ENCODE measurements around the gene GGA2. TPM values are rescaled to one million over a fixed set of nuclear protein-coding genes. Genes with fewer than 3 reads are reported as not detected.
"Not testable (repeated sequence)": the region's sequence is repeated elsewhere in the genome, so short reads cannot be mapped to it uniquely, and the experiment has no call there.

GGA2 gene, protein sequence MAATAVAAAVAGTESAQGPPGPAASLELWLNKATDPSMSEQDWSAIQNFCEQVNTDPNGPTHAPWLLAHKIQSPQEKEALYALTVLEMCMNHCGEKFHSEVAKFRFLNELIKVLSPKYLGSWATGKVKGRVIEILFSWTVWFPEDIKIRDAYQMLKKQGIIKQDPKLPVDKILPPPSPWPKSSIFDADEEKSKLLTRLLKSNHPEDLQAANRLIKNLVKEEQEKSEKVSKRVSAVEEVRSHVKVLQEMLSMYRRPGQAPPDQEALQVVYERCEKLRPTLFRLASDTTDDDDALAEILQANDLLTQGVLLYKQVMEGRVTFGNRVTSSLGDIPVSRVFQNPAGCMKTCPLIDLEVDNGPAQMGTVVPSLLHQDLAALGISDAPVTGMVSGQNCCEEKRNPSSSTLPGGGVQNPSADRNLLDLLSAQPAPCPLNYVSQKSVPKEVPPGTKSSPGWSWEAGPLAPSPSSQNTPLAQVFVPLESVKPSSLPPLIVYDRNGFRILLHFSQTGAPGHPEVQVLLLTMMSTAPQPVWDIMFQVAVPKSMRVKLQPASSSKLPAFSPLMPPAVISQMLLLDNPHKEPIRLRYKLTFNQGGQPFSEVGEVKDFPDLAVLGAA
- total RNA-seq: 10 to 100 TPM; 42.0 to 59.7 TPM
- long read RNA-seq, donor 1, full-length matches to known transcripts: 8 of 15 reads
- long read RNA-seq, donor 1, partial matches to known transcripts: 4 of 15 reads
- long read RNA-seq, donor 1, other reads (novel, unspliced or antisense): 3 of 15 reads
- long read RNA-seq, donor 2, full-length matches to known transcripts: 14 of 21 reads
- long read RNA-seq, donor 2, partial matches to known transcripts: 4 of 21 reads
- long read RNA-seq, donor 2, other reads (novel, unspliced or antisense): 3 of 21 reads

DNA sequence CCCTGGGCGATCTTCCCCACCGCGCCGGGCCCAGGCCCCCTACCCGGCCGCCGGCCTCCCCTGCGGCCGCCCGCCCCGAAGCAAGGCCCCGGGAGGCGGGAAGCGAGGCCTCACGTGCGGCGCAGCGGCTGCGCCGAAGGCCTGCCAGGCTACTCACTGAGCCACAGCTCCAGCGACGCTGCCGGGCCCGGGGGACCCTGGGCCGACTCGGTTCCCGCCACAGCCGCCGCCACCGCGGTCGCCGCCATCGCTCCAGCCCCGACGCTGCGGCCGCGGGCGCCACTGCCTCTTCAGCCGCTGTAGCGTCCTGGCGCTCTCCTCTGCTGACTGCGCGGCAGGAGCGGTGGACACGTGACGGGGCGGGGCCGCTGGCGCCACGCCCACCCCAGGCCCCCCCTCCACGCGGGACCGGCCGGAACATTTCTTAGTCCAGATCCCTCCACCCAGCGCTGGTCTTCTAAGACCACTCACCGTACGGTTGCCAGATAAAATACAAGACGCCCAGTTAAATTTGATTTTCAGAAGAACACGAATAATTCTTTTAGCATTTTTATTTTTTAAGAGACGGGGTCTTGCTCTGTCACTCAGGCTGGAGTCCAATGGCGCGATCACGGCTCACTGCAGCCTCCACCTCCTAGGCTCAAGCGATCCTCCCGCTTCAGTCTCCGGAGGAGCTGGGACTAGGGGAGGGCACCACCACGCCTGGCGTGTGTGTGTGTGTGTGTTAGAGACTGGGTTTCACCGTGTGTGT is at the start of gene GGA2:
TSS of gene GGA2 (minus strand) at position 331 of the 751 bp plus-strand sequence. CDS start at position 248, 83 bp downstream.
- intact Hi-C loops (cut with DNase I): no loop called here
- DNase-seq (ENCODE audit: low spot score): peak; percentile 94

- DNase-seq (ENCODE audit: low spot score): peak; percentile 85
- intact Hi-C loops (cut with DNase I): no loop called here
Measured at GRCh38 chr16:23557779-23558702, 47.7 kb upstream of the GGA2 start.

GRCh38 chr16:23556881-23557778 is 46.8 kb upstream of the GGA2 start, which contains the start of the genes EARS2 and UBFD1:
Gene EARS2, minus strand, starts transcription at chr16:23557350. Its CDS starts 7 bp downstream, at chr16:23557343.
Gene UBFD1, plus strand, starts transcription at chr16:23557727. Its CDS starts 16 bp downstream, at chr16:23557743.
- peak; percentile 99 for DNase-seq (ENCODE audit: low spot score)
- intact Hi-C loops (cut with DNase I): no loop called here

DNA sequence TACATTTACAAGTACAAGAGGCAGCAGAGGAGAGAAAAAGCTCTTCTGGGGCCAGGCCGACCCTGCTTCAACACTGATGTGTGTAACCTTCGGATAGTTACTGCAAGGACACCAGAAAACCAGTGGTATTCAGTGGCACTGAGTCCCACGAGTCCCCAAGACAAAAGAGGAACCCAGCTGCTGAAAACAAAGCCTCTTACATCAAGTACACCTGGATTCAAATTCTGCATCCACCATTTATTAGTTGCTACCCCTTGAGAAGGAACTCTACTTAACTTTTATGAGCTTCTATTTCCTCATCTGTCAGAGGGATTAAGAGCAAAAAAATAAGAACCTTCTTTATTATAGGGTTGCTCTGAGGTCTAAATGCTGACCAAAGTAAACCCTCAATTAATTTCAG is 44.2 kb upstream of the GGA2 start:
- DNase-seq (ENCODE audit: low spot score): no peak
- intact Hi-C loops (cut with DNase I): no loop called here

- no peak for DNase-seq (ENCODE audit: low spot score)
- intact Hi-C loops (cut with DNase I): no loop called here
Measured at GRCh38 chr16:23552161-23552560, 41.9 kb upstream of the GGA2 start.

DNA sequence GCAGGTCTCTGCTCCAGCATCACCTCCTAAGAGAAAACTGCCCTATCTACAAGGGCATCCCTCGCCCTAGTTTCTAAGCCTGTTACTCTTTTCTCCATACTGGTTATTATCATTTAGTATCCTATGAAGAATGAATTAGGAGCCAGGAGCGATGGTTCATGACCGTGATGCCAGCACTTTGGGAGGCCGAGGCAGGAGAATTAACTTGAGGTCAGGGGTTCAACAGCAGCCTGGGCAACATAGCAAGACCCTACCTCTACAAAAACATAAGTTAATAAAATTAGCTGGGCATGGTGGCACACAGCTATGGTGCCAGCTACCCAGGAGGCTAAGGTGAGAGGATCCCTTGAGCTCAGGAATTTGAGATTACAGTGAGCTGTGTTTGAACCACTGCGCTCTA is 39.6 kb upstream of the GGA2 start:
- DNase-seq (ENCODE audit: low spot score): no peak
- intact Hi-C loops (cut with DNase I): no loop called here

DNA sequence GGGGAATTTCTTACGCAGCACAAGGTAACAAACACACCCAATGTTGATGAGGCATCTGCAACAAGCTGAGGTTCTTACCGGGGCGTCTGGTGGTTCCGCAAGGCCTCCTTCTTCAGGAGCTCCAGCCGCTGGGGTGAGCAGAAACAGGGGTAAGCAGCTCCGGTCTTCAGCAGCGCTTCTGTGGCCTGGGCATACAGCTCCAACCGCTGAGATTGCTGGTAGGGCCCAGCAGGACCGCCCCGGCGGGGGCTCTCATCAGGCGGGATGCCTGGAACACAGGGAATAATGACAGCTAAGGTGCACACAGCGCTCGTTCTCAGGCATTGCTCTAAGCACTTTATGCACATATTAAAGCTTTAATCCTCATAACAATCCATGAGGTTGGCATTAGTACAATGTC is 34.1 kb upstream of the GGA2 start:
- intact Hi-C loops (cut with DNase I): no loop called here
- DNase-seq (ENCODE audit: low spot score): peak; percentile 67

DNA sequence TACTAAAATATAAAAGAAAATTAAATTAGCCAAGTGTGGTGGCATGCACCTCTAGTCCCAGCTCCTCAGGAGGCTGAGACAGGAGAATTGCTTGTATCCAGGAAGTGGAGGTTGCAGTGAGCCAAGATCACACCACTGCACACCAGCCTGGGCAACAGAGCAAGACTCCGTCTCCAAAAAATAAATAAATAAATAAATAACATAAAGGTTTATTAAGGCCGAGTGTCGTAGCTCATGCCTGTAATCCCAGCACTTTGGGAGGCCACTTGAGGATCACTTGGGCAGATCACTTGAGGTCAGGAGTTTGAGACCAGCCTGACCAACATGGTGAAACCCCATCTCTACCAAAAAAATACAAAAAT is 30.5 kb upstream of the GGA2 start:
- DNase-seq (ENCODE audit: low spot score): peak; percentile 6
- intact Hi-C loops (cut with DNase I): not testable (repeated sequence)

DNA sequence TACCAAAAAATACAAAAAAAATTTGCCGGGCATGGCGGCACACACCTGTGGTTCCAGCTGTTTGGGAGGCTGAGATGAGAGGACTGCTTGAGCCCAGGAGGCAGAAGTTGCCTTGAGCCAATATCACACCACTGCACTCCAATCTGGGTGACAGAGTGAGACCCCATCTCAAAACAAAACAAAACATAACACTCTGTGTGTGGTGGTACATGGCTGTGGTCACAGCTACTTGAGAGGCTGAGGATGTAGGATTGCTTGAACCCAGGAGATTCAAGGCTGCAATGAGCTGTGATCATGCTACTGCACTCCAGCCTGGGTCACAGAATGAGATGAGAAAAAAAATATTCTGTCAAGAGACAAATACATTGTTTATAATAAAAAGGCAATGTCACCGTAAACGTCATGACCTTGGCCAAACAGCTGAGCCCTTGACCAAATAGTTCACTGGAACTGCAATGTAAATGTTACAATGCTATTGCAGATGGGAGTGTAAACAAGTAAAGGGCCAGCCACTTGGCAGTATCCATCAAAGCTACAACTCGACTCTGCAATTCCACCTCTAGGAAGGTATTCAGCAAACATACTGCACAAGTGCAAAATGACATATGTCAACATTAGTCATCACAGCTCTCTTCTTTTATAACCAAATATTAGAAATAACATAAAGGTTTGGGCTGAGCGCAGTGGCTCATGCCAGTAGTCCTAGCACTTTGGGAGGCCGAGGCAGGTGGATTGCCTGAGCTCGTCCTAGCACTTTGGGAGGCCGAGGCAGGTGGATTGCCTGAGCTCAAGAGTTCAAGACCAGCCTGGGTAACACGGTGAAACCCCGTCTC is 29.9 kb upstream of the GGA2 start:
- DNase-seq (ENCODE audit: low spot score): peak; percentile 54
- intact Hi-C loops (cut with DNase I): no loop called here

DNA sequence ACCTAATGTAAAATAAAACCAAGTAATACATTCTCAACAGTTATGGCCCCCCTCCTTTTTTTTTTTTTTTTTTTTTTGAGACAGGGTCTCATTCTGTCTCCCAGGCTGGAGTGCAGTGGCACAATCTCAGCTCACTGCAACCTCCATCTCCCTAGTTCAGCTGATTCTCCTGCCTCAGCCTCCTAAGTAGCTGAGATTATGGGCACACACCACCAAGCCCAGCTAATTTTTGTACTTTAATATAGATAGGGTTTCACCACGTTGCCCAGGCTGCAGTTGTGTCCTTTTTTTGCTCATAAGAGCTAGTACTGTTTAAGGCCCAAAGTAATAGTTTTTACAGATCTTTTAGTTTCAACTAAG is 28.6 kb upstream of the GGA2 start:
- DNase-seq (ENCODE audit: low spot score): peak; percentile 0
- intact Hi-C loops (cut with DNase I): no loop called here

GRCh38 chr16:23537390-23537789 is 27.1 kb upstream of the GGA2 start:
- DNase-seq (ENCODE audit: low spot score): peak; percentile 3
- intact Hi-C loops (cut with DNase I): no loop called here

GRCh38 chr16:23535901-23536300 is 25.6 kb upstream of the GGA2 start:
- DNase-seq (ENCODE audit: low spot score): peak; percentile 17

DNA sequence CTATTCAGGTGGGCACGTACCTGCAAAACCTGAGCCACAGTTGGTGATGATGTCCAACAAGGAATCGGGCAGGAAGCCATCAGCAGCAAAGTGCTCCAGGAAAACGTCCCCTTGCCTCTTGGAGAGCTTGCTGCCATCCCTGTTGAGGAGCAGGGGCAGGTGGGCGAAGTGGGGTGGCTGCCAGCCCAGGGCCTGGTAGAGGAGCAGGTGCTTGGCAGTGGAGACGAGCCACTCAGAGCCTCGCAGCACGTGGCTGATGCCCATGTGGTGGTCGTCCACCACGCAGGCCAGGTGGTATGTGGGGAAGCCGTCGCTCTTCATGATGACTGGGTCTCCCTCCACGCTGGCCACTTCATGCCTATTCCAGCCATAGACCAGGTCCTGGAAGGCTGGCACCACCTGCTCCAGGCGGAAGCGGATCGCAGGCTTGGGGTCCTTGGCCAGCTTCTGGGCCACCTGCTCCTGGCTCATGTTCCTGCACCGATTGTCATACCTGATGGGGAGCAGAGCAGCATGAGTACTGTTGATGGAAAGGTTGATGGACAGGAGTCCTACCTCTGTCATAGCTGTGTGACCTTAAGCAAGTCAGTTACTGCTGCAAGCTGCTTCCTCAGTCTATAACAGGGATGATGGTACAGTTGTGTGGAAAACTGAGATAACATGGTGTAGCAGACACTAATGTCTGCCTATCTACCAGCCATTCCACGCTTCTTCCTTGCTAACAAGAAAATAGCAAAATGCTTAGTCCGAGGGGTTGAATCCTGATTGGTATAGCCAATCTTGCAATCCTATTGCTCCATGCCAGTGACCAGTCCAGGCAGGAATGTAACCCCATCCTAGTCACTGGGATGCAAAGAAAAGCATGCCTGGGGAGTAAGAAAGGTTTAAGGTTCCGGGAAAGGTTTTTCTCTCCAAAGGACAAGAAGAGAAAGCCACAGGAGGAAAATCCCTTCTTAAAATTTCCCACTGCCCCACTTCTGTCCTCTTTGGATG is 24.9 kb upstream of the GGA2 start:
- intact Hi-C loops (cut with DNase I): no loop called here
- DNase-seq (ENCODE audit: low spot score): no peak

More at GRCh38 chr16:23535901-23536300, 25.6 kb upstream of the GGA2 start:
- intact Hi-C loops (cut with DNase I): no loop called here

DNA sequence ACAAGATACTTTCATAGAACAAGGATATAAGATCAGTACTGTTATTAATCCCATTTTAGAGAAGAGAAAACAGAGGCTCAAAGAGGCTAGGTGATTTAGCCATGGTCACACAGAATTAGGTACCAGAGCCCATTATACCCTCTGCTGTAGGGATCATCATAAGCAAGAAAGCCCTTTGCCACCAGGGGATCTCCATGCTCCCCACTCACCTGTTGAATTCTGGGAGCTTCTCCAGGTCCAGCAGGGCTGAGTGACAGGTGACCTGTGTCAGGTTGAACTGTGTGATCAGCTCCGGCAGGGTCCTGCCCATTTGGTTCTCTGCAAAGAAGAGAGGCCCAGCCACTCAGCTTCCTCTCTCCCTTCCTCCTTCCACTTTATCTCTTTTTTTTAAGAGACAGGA is 22.2 kb upstream of the GGA2 start:
- intact Hi-C loops (cut with DNase I): no loop called here
- DNase-seq (ENCODE audit: low spot score): no peak

DNA sequence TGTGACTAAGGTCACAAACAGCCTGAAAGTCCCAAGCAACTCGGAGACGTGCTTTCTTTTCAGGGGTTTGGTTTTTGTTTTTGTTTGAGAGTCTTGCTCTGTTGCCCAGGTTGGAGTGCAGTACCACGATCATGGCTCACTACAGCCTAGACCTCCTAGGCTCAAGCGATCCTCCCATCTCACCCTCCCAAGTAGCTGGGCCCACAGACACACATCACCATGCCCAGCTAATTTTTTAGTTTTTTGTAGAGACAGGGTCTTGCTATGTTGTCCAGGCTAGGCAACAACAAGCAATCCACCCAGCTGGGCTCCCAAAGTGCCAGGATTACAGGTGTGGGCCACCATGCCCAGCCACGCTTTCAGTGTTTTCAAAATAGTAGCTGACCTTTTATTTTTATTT is 19.8 kb upstream of the GGA2 start:
- DNase-seq (ENCODE audit: low spot score): no peak
- intact Hi-C loops (cut with DNase I): no loop called here

Measured in posterior vena cava (tissue), 2 donors.